Smooth muscle cell (in vitro differentiated cells): ENCODE results near the gene CRIP1. TPM values are rescaled to one million over a fixed set of nuclear protein-coding genes. Genes with fewer than 3 reads are reported as not detected.

Experiments used
- DNase-seq: peaks from one replicate; lab custom pipeline; 2025; ENCODE audit not compliant: unreplicated experiment; lab: John Stamatoyannopoulos, UW
- H2AFZ ChIP-seq: fragments of 200-600 bp; sonication (generic); 2 replicates; pipeline ENCODE4 v1.6.0; 2016; ENCODE audit warnings: antibody characterized with exemption, low read depth, mild to moderate bottlenecking
- H3F3A ChIP-seq: fragments of 200-600 bp; sonication (generic); 2 replicates; pipeline ENCODE4 v1.6.0; 2017; ENCODE audit warnings: antibody characterized with exemption, low read depth
- H3K27ac ChIP-seq: fragments of 200-600 bp; sonication (generic); 2 replicates; pipeline ENCODE4 v1.5.1; 2016; ENCODE audit warnings: low read depth, mild to moderate bottlenecking
- H3K27me3 ChIP-seq: fragments of 200-600 bp; sonication (generic); 2 replicates; pipeline ENCODE4 v1.6.1; 2016; ENCODE audit warnings: low read depth, mild to moderate bottlenecking
- H3K36me3 ChIP-seq: fragments of 200-600 bp; sonication (generic); 2 replicates; pipeline ENCODE4 v1.5.1; 2016; ENCODE audit warnings: low read depth
- H3K4me1 ChIP-seq: fragments of 200-600 bp; sonication (generic); 2 replicates; pipeline ENCODE4 v1.5.1; 2016; ENCODE audit warnings: low read depth
- H3K4me2 ChIP-seq: fragments of 200-600 bp; sonication (generic); 2 replicates; pipeline ENCODE4 v1.6.0; 2016; ENCODE audit warnings: mild to moderate bottlenecking
- H3K4me3 ChIP-seq: fragments of 200-600 bp; sonication (generic); 2 replicates; pipeline ENCODE4 v1.5.1; 2016; ENCODE audit warnings: mild to moderate bottlenecking
- H3K79me2 ChIP-seq: fragments of 200-600 bp; sonication (generic); 2 replicates; pipeline ENCODE4 v1.6.0; 2016; ENCODE audit warnings: low read depth, mild to moderate bottlenecking
- H3K9ac ChIP-seq: fragments of 200-600 bp; sonication (generic); 2 replicates; pipeline ENCODE4 v1.6.0; 2016; ENCODE audit warnings: low read depth
- H3K9me3 ChIP-seq: fragments of 200-600 bp; sonication (generic); replicated peaks from 2 replicates; pipeline ENCODE4 v1.5.1; 2016; ENCODE audit warnings: low read depth
- H4K20me1 ChIP-seq: fragments of 200-600 bp; sonication (generic); 2 replicates; pipeline ENCODE4 v1.6.0; 2016; ENCODE audit warnings: low read depth
- WGBS: methylation state at CpG from one replicate; pipeline ENCODE4 v1.1.7; 2016; ENCODE audit warnings: low lambda C conversion rate; 5-methylcytosine and 5-hydroxymethylcytosine counted together
- polyA plus RNA-seq: library from polyadenylated mRNA; unstranded; fragments of >200 nt; fragmentation: Nextera tagmentation; extraction: Ambion mirVana; gene quantifications from 2 replicates; pipeline ENCODE4 v1.2.1, GENCODE V29; 2016
- total RNA-seq: library from RNA; depleted of rRNA; stranded (reverse); fragments of >200 nt; gene quantifications from 2 replicates; pipeline ENCODE4 v1.2.3, GENCODE V29; 2014
- TF ChIP-seq, protein P1 (sequence below): fragments of 200-600 bp; sonication (generic); IDR thresholded peaks from 2 replicates; pipeline ENCODE4 v1.5.1; 2017; ENCODE audit warnings: borderline replicate concordance, mild to moderate bottlenecking, antibody characterized with exemption; ENCODE audit not compliant: insufficient read depth, poor library complexity, severe bottlenecking

The CRIP1 gene
- total and polyA plus RNA-seq, 2 experiments from 2014 or later, result 4.9 to 31.8 TPM

- Histone ChIP-seq H3K4me2 (peak overlapping the region; percentile 81), H3K36me3 (no peaks in the 10 kb centered on the region), H3K9me3 (no peaks in the 10 kb centered on the region), H3K27me3 (no peaks in the 10 kb centered on the region), H3K4me3 (peak overlapping the region; percentile 51), H2AFZ (no peak overlapping the region), H3K9ac (no peak overlapping the region), H3K79me2 (no peaks in the 10 kb centered on the region), H3K27ac (no peak overlapping the region), H3F3A (no peaks in the 10 kb centered on the region), H4K20me1 (no peaks in the 10 kb centered on the region), H3K4me1 (no peaks in the 10 kb centered on the region)
- TF ChIP-seq, protein P1, sequence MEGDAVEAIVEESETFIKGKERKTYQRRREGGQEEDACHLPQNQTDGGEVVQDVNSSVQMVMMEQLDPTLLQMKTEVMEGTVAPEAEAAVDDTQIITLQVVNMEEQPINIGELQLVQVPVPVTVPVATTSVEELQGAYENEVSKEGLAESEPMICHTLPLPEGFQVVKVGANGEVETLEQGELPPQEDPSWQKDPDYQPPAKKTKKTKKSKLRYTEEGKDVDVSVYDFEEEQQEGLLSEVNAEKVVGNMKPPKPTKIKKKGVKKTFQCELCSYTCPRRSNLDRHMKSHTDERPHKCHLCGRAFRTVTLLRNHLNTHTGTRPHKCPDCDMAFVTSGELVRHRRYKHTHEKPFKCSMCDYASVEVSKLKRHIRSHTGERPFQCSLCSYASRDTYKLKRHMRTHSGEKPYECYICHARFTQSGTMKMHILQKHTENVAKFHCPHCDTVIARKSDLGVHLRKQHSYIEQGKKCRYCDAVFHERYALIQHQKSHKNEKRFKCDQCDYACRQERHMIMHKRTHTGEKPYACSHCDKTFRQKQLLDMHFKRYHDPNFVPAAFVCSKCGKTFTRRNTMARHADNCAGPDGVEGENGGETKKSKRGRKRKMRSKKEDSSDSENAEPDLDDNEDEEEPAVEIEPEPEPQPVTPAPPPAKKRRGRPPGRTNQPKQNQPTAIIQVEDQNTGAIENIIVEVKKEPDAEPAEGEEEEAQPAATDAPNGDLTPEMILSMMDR, result peak; percentile 57
- DNase-seq, result peak; percentile 34
- WGBS, result 82% methylated on average over 36 of the region's 67 CpGs
These were observed 41.3 kb downstream of the CRIP1 start for GRCh38 chr14:105527826-105528585.

GRCh38 chr14:105528586-105529318, 42.1 kb downstream of the CRIP1 start:
- 85% methylated on average over 73 of the region's 89 CpGs for WGBS
- no peaks in the 10 kb centered on the region for H3K79me2 ChIP-seq
- H3K4me3 ChIP-seq, result peak overlapping the region; percentile 51
- no peak for DNase-seq
- H3K4me1 ChIP-seq, result no peaks in the 10 kb centered on the region
- TF ChIP-seq, protein P1, result no peak
- H4K20me1 ChIP-seq, result no peaks in the 10 kb centered on the region
- no peak overlapping the region for H2AFZ ChIP-seq
- H3K36me3 ChIP-seq, result no peaks in the 10 kb centered on the region
- H3K9me3 ChIP-seq, result no peaks in the 10 kb centered on the region
- H3K4me2 ChIP-seq, result peak overlapping the region; percentile 81
- H3F3A ChIP-seq, result no peaks in the 10 kb centered on the region
- H3K9ac ChIP-seq, result no peak overlapping the region
- no peak overlapping the region for H3K27ac ChIP-seq
- no peaks in the 10 kb centered on the region for H3K27me3 ChIP-seq

DNA sequence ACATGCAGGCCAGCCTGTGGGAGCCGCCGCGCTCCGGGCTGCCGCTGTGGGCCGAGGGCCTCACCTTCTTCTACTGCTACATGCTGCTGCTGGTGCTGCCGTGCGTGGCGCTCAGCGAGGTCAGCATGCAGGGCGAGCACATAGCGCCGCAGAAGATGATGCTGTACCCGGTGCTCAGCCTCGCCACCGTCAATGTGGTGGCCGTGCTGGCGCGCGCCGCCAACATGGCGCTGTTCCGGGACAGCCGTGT, 42.6 kb downstream of the CRIP1 start:
- H3K36me3 ChIP-seq, result no peaks in the 10 kb centered on the region
- H3K9me3 ChIP-seq, result no peaks in the 10 kb centered on the region
- TF ChIP-seq, protein P1, result no peak
- H4K20me1 ChIP-seq, result no peaks in the 10 kb centered on the region
- no peaks in the 10 kb centered on the region for H3F3A ChIP-seq
- H3K4me3 ChIP-seq, result no peak overlapping the region
- no peak overlapping the region for H3K9ac ChIP-seq
- H3K4me1 ChIP-seq, result no peaks in the 10 kb centered on the region
- H3K4me2 ChIP-seq, result no peak overlapping the region
- no peaks in the 10 kb centered on the region for H3K27me3 ChIP-seq
- H3K27ac ChIP-seq, result no peak overlapping the region
- no peak for DNase-seq
- WGBS, result 98% methylated on average over 23 of the region's 24 CpGs
- no peak overlapping the region for H2AFZ ChIP-seq
- no peaks in the 10 kb centered on the region for H3K79me2 ChIP-seq
